ENCODE data around the gene MYO10. TPM values are rescaled to one million over a fixed set of nuclear protein-coding genes. Genes with fewer than 3 reads are reported as not detected.

Gene MYO10
- total RNA-seq, 3 donors from 2014 or later: 8.6 to 22.6 (median 21.2) TPM

DNA sequence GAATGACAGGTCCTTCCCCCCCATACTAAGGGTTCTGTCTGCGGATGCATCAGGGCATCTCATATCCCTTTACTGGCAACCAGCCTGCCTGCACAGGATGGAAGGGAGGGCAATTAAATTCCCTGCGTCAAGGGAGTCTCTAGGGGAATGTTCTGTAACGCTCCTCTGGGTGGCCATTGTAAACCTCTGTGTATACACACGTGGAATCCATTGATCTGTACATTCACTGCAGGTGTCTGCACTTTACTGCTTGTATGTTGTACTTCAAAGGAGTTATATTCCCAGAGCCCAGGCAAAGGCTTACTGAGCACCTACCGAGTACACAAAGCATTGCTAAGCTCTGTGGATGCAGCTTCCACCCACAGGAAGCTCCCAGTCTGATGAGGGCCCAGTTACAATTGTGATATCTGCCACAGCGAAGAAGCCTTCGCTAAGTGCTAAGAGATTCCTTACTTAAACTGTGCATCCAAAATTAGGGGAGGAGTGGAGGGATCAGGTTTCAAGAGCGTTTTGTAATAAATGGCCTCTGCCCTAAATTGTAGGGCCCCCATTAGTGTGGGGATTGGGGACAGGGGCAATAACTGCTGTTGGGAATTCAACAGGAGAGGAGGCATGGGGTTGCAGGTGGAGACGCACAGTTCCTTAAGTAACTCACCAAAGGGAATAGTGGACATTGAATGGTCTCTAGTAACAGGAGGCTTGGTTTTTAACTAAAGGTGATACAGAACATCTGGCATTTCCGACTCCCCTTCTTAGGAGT lies 317.8 kb downstream of the MYO10 start:
- no peak overlapping the region for H3K4me3 ChIP-seq
- intact Hi-C loops (cut with DNase I; ENCODE audit: low total_unique reads): no loop called here
- no peaks in the 10 kb centered on the region for H3K9me3 ChIP-seq
- no peak for DNase-seq (ENCODE audit: low spot score in 2 of 2)
- H3K27me3 ChIP-seq: no peaks in the 10 kb centered on the region
- H3K4me1 ChIP-seq: no peaks in the 10 kb centered on the region
- no peaks in the 10 kb centered on the region for H3K36me3 ChIP-seq
- TF ChIP-seq POLR2A (IDR thresholded peaks at IDR 0.05) (no peak), POLR2AphosphoS5 (IDR thresholded peaks at IDR 0.05) (no peak)
- TF ChIP-seq, protein P1, sequence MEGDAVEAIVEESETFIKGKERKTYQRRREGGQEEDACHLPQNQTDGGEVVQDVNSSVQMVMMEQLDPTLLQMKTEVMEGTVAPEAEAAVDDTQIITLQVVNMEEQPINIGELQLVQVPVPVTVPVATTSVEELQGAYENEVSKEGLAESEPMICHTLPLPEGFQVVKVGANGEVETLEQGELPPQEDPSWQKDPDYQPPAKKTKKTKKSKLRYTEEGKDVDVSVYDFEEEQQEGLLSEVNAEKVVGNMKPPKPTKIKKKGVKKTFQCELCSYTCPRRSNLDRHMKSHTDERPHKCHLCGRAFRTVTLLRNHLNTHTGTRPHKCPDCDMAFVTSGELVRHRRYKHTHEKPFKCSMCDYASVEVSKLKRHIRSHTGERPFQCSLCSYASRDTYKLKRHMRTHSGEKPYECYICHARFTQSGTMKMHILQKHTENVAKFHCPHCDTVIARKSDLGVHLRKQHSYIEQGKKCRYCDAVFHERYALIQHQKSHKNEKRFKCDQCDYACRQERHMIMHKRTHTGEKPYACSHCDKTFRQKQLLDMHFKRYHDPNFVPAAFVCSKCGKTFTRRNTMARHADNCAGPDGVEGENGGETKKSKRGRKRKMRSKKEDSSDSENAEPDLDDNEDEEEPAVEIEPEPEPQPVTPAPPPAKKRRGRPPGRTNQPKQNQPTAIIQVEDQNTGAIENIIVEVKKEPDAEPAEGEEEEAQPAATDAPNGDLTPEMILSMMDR (IDR thresholded peaks at IDR 0.05): no peak
- H3K27ac ChIP-seq: no peak overlapping the region

DNA sequence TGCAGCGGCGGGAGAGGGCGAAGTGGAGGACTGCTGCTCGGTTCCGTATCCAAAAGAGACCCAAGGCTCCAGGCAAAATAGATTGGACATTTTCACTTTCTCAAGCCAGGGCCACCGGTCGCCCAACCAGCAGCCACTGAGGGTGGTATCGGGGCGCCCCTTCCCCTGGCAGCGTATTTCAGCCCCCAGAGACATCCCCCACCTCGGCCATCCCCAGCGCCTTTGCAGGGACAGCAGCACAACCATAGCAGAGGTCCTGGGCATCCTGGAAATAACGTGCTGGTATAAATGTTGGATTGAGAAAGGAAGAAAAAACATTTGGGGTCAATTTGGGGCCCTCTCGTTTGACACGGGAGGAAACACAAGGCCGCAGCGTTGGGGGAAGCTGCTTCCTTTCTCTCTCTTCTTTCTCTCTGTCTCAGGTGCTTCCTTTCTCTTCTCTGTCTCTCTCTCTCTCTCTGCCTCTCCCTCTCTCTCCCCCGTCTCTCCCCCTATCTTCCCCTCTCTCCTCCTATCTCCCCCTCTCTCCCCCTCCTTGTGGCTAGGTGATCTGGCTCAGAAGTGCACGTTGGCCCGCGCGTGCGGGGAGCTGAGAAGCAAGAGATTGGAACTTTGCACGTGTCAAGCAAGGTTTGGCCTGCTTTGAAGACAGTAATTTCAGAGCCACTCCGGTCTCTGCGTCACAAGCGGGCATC lies 318.7 kb downstream of the MYO10 start:
- TF ChIP-seq POLR2AphosphoS5 (IDR thresholded peaks at IDR 0.05) (no peak), POLR2A (IDR thresholded peaks at IDR 0.05) (no peak)
- TF ChIP-seq, protein P1 (IDR thresholded peaks at IDR 0.05): no peak
- Histone ChIP-seq H3K36me3 (no peaks in the 10 kb centered on the region), H3K27ac (peak overlapping the region; percentile 60 to 81), H3K9me3 (no peaks in the 10 kb centered on the region), H3K4me3 (peak overlapping the region; percentile 69 to 97 (median 74)), H3K4me1 (no peaks in the 10 kb centered on the region), H3K27me3 (no peaks in the 10 kb centered on the region)
- DNase-seq (ENCODE audit: low spot score in 2 of 2): no peak
- intact Hi-C loops (cut with DNase I; ENCODE audit: low total_unique reads): no loop called here

DNA sequence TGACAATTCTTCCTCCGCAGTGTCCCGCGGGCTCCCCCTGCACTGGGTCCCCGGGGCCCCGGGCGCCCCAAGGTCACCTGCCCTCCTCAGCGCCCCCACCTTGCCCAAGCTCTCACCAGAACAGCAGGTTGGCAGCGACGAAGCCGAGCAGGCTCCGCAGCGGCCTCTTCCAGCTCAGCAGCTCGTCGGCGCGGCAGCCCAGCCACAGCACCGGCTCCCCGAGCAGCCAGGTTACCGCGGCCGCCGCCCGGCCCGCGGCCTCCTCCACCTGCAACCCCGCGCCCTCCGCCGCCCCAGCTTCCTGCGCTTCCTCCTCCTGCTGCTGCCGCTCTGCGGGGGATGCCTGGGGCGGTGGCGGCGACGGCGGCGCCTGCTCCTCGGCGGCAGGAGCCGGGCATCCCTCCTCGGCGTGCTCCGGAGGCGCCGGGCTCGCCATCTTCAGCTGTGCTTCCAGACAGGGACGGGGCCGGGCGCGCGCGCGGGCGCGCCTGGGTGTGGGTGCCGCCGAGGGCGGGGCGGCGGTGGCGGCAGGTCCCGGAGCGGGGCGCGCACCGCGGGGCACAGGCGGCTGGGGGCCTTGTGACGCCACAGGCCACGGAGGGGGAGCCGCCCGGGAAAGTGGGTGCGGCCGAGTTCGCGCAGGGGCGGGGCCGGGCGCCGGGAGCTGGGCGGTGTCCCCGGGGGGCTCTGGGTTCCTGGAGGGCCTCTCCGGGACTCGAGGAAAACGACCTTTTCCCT lies 319.4 kb downstream of the MYO10 start, which contains the start of gene RETREG1:
RETREG1 (minus strand) TSS at position 462 of the 738 bp plus-strand sequence; CDS start at position 436, 26 bp downstream.
- intact Hi-C loops (cut with DNase I; ENCODE audit: low total_unique reads): no loop called here
- H3K4me1 ChIP-seq: no peaks in the 10 kb centered on the region
- H3K27me3 ChIP-seq: no peaks in the 10 kb centered on the region
- H3K9me3 ChIP-seq: no peaks in the 10 kb centered on the region
- H3K36me3 ChIP-seq: no peaks in the 10 kb centered on the region
- H3K27ac ChIP-seq: peak within 1 kb of the TSS; percentile 60 to 81
- H3K4me3 ChIP-seq: peak within 1 kb of the TSS; percentile 69 to 97 (median 74)
- peak; percentile 37 to 60 for DNase-seq (ENCODE audit: low spot score in 2 of 2)
- TF ChIP-seq POLR2AphosphoS5 (IDR thresholded peaks at IDR 0.05): no peak
- TF ChIP-seq, protein P1 (IDR thresholded peaks at IDR 0.05): no peak
- TF ChIP-seq POLR2A (IDR thresholded peaks at IDR 0.05): no peak

DNA sequence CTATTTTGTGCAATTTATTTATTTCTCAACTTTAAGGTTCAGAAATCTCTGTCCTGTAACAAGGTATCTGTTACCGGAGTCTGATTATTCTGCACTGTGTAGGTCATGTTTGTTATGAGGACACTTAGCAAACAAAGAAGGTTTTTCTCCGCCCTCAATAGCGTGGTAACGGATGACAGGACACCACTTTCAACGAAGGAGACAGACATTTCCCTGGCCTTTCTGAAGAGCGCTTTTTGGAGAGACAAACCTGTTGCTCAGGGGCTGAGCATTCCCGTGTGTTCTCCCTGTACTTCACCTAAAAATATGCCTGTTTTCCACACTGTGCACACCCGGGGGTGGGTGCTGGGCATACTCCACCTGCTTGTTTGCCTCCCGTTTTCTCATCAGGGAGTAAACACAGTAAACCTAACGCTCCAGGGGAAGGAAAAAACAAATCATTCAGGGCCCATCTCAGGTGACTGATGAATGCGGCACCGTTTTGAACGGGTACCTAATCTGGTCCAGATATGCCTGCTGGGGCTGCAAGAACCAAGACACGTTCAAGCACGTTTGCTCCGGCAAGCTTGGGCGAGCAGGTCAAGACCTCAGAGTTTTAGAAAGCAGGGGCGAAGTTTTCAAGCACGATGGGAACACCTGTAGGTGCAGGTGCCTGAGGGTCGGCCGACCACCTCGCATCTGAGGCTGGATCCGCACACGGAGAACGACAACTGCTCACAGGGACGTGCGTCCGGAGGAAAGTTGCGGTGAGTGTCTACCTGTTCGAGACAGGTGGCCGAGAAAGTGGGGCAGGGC lies 320.1 kb downstream of the MYO10 start:
- TF ChIP-seq POLR2A (IDR thresholded peaks at IDR 0.05) (no peak), POLR2AphosphoS5 (IDR thresholded peaks at IDR 0.05) (no peak)
- TF ChIP-seq, protein P1 (IDR thresholded peaks at IDR 0.05): no peak
- DNase-seq (ENCODE audit: low spot score in 2 of 2): no peak
- peak overlapping the region; percentile 60 to 81 for H3K27ac ChIP-seq

More for the DNA sequence above, 320.1 kb downstream of the MYO10 start:
- no peaks in the 10 kb centered on the region for H3K36me3 ChIP-seq
- H3K4me3 ChIP-seq: peak overlapping the region; percentile 69 to 97 (median 74)
- intact Hi-C loops (cut with DNase I; ENCODE audit: low total_unique reads): no loop called here
- H3K9me3 ChIP-seq: no peaks in the 10 kb centered on the region
- H3K27me3 ChIP-seq: no peaks in the 10 kb centered on the region
- H3K4me1 ChIP-seq: no peaks in the 10 kb centered on the region

Measured in breast epithelium (tissue), 4 donors.